GM18951 (cell line): Measurements from ENCODE around the gene ROCK2.

Source experiments
- POLR2A ChIP-seq: IDR thresholded peaks from 4 replicates; pipeline ENCODE4 v1.6.1; 2011; ENCODE audit warnings: mild to moderate bottlenecking; ENCODE audit not compliant: insufficient read length, insufficient read depth; ENCODE audit errors: extremely low read depth
- in situ Hi-C: fragments of 300-500 bp; cut with MboI; formaldehyde crosslinking; loops from one replicate; pipeline ENCODE4 v1.12.0; 2022; ENCODE audit warnings: low sequenced_read_pairs, mixed read lengths, inconsistent platforms; ENCODE audit not compliant: unreplicated experiment

The ROCK2 gene

DNA sequence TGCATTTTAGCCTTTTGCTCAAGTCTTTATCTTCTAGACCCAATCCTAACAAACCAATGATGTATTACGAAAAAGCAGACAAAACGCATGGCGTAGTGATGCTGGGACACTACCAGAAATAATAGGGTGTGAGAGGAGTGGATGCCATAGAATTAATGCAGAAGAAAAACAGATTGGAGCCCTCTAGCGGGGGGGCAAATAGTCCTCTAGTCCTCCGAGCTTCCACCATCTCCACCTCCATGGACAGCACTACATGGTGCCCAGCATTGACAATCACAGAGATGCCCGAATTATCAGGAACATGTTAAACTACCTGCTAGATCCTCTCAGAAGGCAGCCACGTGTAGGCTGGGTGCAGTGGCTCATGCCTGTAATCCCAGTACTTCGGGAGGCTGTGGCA lies 15.4 kb upstream of the ROCK2 start:
- TF ChIP-seq POLR2A = no peak
- in situ Hi-C loops = no loop called here

DNA sequence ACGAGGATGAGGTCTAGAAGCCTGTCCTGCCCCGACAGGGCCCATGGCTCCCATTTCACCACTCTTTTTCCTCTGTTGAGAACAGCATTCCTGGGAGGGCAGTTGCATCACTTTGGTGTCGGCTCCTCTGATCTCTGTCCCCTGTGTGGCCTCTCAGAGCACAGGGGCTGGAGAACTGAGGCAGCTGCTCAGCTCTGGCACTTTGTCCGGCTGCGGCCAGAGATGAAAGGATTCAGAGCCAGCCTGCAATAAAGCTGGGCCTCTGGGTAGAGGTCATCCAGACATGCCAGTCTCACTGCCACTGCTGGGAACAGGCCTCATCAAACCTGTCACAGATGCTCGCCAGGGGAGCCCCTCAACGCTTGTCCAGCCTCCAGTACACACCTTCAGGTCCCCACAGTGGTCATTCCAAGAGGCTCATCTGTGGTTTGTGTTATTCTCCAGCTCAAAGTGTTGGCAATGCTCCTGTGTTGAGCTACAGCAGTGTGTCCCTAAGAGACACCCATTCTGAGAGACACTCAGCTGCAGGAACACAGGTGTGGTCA lies 13.1 kb upstream of the ROCK2 start:
- in situ Hi-C loops = no loop called here
- TF ChIP-seq POLR2A = no peak

DNA sequence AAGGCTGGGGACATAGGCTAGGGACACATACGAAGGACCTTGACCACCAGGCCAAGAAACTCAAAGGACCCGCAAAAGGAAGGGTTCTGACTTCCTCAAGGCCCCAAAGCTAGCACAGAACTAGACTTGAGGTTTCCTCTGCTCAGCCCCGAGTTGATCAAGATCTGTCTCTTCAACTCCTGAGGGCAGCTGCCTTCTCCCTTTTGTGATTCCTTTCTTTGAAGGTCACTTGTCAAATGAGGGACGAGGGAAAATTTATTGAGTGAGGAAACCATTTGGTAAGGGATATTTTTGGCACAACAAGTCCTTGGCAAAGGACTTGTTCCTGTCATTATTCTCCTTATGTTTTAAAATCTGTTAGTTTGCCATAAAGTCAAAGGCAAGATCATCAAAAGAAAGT lies 12.3 kb upstream of the ROCK2 start:
- in situ Hi-C loops = no loop called here
- no peak for TF ChIP-seq POLR2A

DNA sequence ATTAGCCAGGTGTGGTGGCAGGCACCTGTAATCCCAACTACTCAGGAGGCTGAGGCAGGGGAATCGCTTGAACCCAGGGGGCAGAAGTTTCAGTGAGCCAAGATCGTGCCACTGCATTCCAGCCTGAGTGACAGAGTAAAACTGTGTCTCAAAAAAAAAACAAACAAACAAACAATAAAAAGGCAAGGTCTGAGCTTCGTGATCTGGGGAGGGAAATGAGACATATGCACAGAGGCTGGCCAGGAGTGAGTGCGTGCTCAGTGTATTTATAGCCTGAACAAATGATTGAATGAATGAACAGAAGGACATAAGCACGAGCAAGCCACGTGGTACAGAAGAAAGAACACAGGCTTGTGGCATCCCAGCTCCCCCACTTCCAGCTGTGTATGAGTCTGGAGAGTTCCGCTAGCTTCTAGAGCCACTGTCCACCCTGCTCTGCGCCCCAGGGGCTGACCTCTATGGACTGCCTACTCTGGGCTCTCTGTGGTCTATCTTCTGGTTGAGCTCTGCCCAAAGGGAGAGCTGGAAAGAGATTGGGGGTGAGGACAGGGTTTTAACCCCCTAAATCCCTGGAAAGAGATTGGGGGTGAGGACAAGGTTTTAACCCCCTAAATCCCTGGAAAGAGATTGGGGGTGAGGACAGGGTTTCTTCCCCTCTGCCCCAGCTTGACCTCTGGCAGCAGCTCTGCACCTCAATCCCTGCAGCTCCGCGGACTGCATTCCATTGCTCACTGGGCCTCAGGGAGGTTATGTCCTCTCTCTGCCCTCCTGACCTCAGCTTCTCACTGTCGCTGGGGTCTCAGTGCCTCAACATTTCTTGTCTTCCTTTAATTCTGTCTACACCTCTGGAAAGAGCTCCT lies 11.0 kb upstream of the ROCK2 start:
- in situ Hi-C loops = no loop called here
- no peak for TF ChIP-seq POLR2A

DNA sequence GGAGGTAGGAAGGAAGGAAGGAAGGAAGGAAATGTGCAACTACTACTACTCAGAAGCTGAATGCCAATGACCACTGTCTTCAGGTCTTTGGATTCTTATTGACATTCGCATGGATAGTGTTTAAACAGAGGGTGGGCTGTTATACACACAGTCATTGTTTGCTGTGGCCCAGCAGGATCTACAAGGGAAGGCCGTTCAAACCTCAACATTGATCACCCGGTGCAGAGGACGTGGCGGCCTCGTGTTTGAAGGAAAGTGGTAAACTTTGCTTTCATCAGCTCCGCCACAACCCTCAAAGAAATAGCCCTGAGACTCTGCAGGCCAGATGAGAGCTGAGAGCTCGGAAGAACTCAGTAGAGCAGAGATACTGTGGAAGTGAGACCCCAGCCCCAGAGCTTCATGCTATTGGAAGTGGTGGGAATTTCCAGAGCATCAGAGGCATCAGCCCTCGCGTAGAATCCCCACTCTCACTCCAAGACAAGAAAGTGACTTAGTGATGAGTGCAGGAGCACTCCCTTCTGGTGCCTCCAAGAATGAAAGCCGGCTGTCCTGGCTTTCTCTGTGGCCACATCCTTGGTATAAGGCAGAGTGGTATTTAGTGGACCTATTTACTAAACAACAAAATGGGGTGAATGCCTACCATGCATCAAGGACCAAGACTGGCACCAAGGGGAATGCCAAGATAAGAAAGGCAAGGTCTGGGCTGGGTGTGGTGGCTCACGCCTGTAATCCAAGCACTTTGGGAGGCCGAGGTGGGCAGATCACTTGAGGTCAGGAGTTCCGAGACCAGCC lies 10.1 kb upstream of the ROCK2 start:
- TF ChIP-seq POLR2A = no peak
- in situ Hi-C loops = no loop called here

DNA sequence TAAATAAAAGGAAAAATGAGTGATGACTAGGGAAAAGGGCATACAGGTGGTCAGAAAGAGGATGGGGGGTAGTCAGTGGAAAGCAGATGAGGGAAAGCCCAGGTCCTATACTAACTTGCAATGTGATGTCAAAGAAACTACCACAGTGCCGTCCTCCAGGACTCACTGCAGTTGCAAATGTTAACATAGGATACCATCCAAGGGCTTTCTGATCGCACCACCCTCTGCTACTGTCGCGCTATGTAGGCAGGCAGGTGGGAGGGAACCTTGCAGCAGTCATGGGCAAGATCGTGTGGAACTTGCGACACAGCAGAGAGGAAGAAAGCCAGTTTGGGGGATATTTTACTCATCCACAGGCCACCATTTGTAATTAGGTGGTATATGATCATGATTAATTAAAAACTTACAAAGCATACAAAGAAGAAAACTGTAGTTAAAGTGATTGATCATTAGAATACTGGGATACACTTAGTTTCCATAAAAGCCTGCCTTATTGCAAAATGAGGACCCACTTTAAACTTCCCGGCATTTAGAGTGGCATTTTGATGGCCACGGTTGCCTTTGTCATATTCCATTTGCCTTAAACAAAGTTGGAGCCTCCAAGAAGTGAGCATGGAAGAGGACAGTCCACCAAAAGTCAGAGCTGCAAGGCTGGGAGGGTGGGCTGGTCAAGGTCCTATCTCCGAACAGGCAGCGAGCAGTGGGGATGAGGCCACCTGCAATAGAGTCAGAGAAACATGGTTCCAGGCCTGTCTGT lies 8.5 kb upstream of the ROCK2 start:
- in situ Hi-C loops = no loop called here
- TF ChIP-seq POLR2A = no peak

DNA sequence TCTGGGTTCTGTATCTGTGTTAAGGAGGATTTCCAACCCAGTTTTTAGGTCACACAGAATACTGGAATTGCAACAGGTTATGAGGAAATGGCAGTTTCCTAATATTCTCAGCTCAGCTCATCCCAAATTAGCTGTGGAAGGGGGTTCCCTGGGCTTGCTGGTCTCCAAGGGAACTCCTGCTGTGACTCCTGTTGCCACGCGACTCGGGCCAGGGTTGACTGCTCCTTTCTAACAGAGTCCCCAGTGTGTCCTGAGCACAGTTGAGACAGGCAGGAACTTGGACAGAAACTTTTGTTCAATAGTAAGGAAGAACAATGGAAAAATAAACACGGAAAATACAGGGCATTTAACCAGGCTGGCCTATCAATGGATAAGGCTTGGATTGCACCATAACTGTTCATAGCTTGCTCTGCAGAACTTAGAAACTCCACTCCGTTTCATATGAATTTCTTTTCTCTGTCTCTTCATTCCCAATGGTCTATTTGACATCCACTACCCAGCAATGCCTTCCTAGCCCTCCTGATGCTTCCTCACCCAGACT lies 3.8 kb upstream of the ROCK2 start:
- in situ Hi-C loops = no loop called here

DNA sequence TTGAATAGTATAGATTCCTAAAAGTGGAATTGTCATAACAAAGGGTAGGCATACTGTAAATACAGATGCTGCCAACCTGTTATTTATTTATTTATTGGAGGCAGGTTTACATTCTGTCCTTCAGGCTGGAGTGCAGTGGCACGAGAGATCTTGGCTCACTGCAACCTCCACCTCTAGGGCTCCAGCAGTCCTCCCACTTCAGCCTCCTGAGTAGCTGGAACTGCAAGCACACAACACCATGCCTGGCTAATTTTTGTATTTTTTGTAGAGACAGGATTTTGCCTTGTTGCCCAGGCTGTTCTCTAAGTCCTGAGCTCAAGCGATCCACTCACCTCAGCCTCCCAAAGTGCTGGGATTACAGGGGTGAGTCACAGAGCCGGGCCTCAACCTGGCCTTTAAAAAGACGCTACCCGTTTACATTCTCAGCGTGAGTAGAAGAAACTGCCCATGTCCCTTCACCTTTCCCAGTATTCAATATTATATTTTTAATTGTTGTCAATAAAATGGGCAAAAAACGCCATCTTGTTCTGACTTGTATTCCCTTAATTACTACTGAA lies 3.0 kb upstream of the ROCK2 start:
- in situ Hi-C loops = no loop called here
- no peak for TF ChIP-seq POLR2A

More for the DNA sequence above, 3.8 kb upstream of the ROCK2 start:
- no peak for TF ChIP-seq POLR2A

DNA sequence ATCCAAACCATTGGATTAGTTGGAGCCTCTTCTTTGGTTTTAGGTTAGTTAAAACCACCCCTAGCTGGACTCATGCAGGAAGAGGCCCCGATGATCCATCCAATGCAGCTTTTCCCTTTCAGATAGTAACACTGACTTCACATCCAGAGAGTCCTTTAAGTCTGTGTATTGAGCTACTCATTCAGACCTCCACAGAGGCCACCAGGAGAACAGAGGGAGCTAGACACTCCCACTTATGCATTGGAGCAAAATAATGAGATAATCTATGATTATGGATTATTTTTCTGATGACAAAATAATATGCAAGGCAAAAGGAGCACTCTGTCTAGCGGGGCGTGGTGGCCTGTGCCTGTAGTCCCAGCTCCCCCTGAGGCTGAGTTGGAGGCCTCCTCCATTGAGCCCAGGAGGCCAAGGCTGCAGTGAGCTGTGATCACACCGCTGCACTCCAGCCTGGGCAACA lies 1.6 kb upstream of the ROCK2 start:
- in situ Hi-C loops = no loop called here
- TF ChIP-seq POLR2A = no peak

DNA sequence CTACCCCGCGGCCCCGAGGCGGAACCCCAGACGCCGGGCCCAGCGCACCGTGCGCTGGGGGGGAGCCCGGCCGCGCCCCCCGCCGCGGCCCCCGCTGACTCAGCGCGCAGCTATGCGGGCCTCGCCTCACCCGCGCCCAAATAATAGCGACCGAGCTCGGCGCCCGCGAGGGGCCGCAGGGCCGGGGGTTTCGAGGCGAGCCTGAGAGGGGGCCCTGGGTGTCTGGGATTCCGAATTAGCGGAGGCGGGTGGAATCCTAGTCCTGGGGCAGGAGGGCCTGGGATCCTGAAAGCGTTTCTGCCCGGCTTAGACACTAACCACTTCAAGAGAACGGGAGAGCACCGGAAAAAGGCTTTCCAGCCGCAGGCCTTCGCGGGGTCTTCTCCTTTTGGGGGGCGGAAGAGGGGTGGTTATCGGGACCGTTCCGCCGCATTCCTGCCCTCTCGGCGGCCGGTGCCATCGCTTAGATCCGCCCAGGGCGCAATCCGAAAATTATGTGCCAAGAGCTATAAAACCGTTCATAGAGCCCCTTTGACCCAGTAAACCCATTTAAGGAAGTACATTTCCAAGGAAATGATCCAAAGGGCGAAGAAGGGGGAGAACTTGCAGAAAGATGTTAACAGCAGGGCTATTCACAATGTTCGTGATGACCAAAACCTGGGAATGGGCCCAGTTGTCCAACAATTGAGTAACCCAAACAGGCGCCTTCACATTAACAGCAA lies 681 bp upstream of the ROCK2 start:
- in situ Hi-C loops = no loop called here

DNA sequence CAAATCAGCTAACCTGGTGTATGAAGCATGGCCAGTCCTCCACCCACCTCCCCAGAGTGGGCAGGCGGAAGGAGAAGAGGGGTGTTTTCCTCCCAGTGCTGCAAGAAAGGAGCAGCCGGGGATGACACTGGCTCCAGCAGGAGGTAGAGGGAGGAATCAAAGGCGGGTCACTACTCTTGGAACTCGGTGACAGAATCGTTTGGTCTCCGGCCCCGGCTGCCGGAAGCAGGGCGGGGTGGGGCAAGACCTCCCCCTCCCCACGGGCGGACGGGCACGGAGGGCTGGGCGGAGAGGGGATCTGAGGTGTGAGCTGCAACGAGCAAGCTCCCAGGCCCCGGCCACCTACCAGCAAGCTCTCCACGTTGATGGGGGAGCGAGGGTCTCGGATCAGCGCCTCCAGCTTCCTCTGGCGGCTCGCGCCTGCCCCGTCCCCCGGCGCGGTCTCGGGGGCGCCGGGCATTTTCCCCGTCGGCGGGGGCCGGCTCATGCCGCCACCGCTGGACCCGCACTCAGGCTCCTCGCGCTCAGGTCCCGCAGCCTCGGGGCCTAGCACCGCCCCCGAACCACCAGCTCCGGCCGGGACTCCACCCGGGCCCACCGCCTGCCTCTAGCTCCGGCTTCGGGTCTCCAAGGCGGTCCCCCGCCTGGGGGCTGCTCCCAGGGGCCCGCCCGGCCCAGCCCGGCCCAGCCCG lies 640 bp downstream of the ROCK2 start:
- in situ Hi-C loops = no loop called here
- TF ChIP-seq POLR2A = no peak

More for the DNA sequence above, 681 bp upstream of the ROCK2 start:
- no peak for TF ChIP-seq POLR2A

DNA sequence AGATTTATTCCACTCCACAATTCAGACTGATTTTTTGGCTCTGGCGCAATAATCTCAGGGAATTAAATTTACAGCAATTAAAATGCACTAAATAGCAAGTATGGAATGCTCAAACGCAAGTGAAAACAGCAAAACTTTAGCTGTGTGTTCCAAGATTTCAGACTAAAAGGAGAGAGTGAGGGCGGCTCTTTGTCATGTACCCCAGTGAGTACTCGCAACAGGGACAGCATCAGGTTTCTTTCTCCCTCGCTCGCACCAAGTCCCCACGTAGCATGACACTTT lies 1.1 kb downstream of the ROCK2 start:
- in situ Hi-C loops = no loop called here
- no peak for TF ChIP-seq POLR2A
